Measurements from ENCODE around the gene AP3B1.

- no peak for TF ChIP-seq CTCF (IDR thresholded peaks at IDR 0.05)
- no peak for TF ChIP-seq POLR2A (IDR thresholded peaks at IDR 0.05)
Measured at GRCh38 chr5:77955577-77955976, 338.9 kb downstream of the AP3B1 start.
